Spleen (tissue), 11 donors: ENCODE measurements around the gene ZNF518B. TPM values are rescaled to one million over a fixed set of nuclear protein-coding genes. Genes with fewer than 3 reads are reported as not detected.

Experiments
- DNase-seq: peaks from one replicate; pipeline ENCODE4 v3.0.0-alpha.2; 2020
- H3K27ac ChIP-seq, 8 donors: fragments of 200-600 bp; sonication (generic) in 7 of 8; 1 replicate in 4 of 8; 2 replicates in 4 of 8; pipeline versions ENCODE4 v1.5.0 to v1.8.0; 2016 to 2021; ENCODE audit warnings: inconsistent platforms in 4 of 8, mild to moderate bottlenecking in 4 of 8, moderate library complexity in 1 of 8
- H3K27me3 ChIP-seq, 7 donors: fragments of 200-600 bp; sonication (generic) in 6 of 7; replicated peaks in 1 of 7; 1 replicate in 4 of 7; 2 replicates in 3 of 7; pipeline versions ENCODE4 v1.5.0 to v1.8.0; 2016 to 2021; ENCODE audit warnings: inconsistent platforms in 3 of 7, mild to moderate bottlenecking in 1 of 7
- H3K36me3 ChIP-seq, 6 donors: fragments of 200-600 bp; sonication (generic) in 5 of 6; 1 replicate in 4 of 6; 2 replicates in 2 of 6; pipeline versions ENCODE4 v1.5.0 to v1.8.0; 2016 to 2021; ENCODE audit warnings: inconsistent platforms in 2 of 6
- H3K4me1 ChIP-seq, 6 donors: fragments of 200-600 bp; sonication (generic) in 5 of 6; 1 replicate in 3 of 6; 2 replicates in 3 of 6; pipeline versions ENCODE4 v1.5.0 to v1.8.0; 2016 to 2021; ENCODE audit warnings: inconsistent platforms in 3 of 6
- H3K4me3 ChIP-seq, 8 donors: fragments of 200-600 bp; sonication (generic) in 7 of 8; 1 replicate in 4 of 8; 2 replicates in 4 of 8; pipeline versions ENCODE4 v1.5.0 to v1.8.0; 2016 to 2021; ENCODE audit warnings: inconsistent platforms in 4 of 8, mild to moderate bottlenecking in 4 of 8, moderate library complexity in 2 of 8
- H3K9me3 ChIP-seq, 8 donors: fragments of 200-600 bp; sonication (generic) in 7 of 8; 1 replicate in 4 of 8; 2 replicates in 4 of 8; pipeline versions ENCODE4 v1.5.0 to v1.8.0; 2016 to 2021; ENCODE audit warnings: inconsistent platforms in 4 of 8
- CTCF ChIP-seq, 11 experiments: fragments of 200-600 bp in 7 of 11; fragments of 450-650 bp in 4 of 11; sonication (generic) in 4 of 11; IDR thresholded peaks in 8 of 11; conservative IDR thresholded peaks in 3 of 11; 1 replicate in 7 of 11; 2 replicates in 4 of 11; pipeline versions ENCODE4 v1.4.0 to v1.8.0; 2016 to 2021; ENCODE audit warnings: antibody characterized with exemption in 11 of 11, inconsistent platforms in 4 of 11, mild to moderate bottlenecking in 1 of 11
- POLR2A ChIP-seq, 3 donors: fragments of 450-650 bp; IDR thresholded peaks; one replicate each; pipeline ENCODE4 v1.5.1; 2017; ENCODE audit warnings: antibody characterized with exemption in 3 of 3, mild to moderate bottlenecking in 1 of 3
- POLR2AphosphoS5 ChIP-seq, 3 donors: sonication (generic); formaldehyde crosslinking; IDR thresholded peaks; one replicate each; pipeline ENCODE4 v1.5.1; 2017; ENCODE audit warnings: antibody characterized with exemption in 3 of 3
- WGBS, 5 donors: extraction: QIAGEN DNeasy Blood & Tissue Kit in 3 of 5; methylation state at CpG; one replicate each; pipeline versions ENCODE4 v1.1.5 to v1.1.7; 2013 to 2018; 5-methylcytosine and 5-hydroxymethylcytosine counted together
- intact Hi-C: fragments of 100-400 bp; cut with DNase I; formaldehyde crosslinking; loops from one replicate; pipeline ENCODE4 v1.15.0; 2023; ENCODE audit warnings: low total_unique reads
- polyA plus RNA-seq, 3 donors: library from polyadenylated mRNA; stranded (reverse); fragments of 200-250 nt; gene quantifications; one replicate each; pipeline ENCODE4 v1.2.1, GENCODE V29; 2013
- total RNA-seq, 7 donors: library from RNA; depleted of rRNA in 3 of 7; stranded (reverse); fragments of >200 nt in 3 of 7; fragmentation: NEBNext Ultra II Directional in 4 of 7; extraction: Animal tissue kit (Norgen Biotek cat#: 25700) in 4 of 7; gene quantifications; one replicate each; pipeline versions ENCODE4 v1.1.0 to v1.2.1, GENCODE V29; 2016 to 2021
- donor health status: healthy with polysubstance abuse.
- donor health status: DM: no; HTN: no; CAD: no; lungs with moderate emphysema.
- donor health status: DM: no; HTN: no; CAD: no.
- donor health status: Bipolar disorder and iron deficiency.
- donor health status: healthy.
- donor health status: DM: no; HTN: no; CAD: no.
- donor health status: DM: yes; HTN: yes; CAD: no.

Gene ZNF518B
- total and polyA plus RNA-seq, 10 donors = 4.9 to 61.9 (median 22.6) TPM

DNA sequence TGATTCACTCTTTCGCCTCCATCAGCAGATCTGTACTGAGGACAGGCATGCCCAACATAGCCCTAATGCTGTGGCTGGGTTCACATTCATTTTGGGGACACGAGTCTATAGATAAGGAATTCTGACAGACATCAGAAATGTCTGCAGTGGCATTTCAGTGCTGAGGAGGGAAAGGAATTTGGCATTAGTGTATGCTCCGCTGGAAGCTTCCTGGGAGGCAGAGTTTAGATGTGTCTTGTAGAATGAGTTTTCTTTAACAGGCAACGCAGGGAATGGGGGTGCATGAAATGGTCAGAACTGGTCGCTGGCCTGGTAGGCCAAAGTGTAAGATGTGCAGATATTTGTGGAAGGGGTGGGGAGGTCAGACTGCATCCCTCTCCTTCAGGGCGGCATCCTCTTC lies 43.5 kb upstream of the ZNF518B start:
- no peaks in the 10 kb centered on the region for H3K36me3 ChIP-seq
- H3K4me1 ChIP-seq = no peaks in the 10 kb centered on the region
- H3K9me3 ChIP-seq = peaks cover 0 to 10% (median 1%) of the 10 kb centered on the region in 8 donors
- no peaks in the 10 kb centered on the region for H3K27me3 ChIP-seq
- no peak overlapping the region for H3K4me3 ChIP-seq
- 72 to 90% (median 79%) methylated on average over 6 of the region's 6 CpGs for WGBS, 5 donors
- DNase-seq = no peak
- H3K27ac ChIP-seq = no peak overlapping the region
- TF ChIP-seq POLR2AphosphoS5 (IDR thresholded peaks at IDR 0.05) (no peak), CTCF (IDR thresholded peaks at IDR 0.05 in 8 of 11, conservative IDR thresholded peaks at IDR 0.05 in 3 of 11) (no peak), POLR2A (IDR thresholded peaks at IDR 0.05) (no peak)
- intact Hi-C loops = no loop called here

DNA sequence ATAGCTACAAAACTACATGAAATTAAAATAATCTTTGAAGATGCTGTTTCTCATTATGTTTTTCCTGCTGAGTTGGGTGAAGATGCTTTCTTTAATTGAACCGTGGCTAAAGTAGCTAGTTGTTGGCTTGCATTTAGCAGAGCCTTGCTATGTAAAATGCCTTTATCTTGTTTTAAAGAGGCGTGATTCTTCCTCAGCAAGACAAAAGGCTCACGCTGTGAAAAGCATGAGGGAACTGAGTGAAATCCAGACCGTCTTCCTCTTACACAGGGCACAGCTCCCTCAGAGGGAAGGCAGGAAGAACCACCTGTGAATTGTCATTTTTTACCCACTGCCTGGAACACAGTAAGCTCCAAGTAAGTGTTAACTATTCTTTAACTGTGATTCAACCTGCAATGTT lies 39.0 kb upstream of the ZNF518B start:
- Histone ChIP-seq H3K27me3 (no peaks in the 10 kb centered on the region), H3K9me3 (no peaks in the 10 kb centered on the region), H3K4me3 (no peak overlapping the region), H3K4me1 (no peaks in the 10 kb centered on the region), H3K36me3 (no peaks in the 10 kb centered on the region), H3K27ac (no peak overlapping the region)
- 57 to 73% (median 61%) methylated on average over 4 of the region's 4 CpGs for WGBS, 5 donors
- no peak for DNase-seq
- intact Hi-C loops = no loop called here
- no peak for TF ChIP-seq POLR2A (IDR thresholded peaks at IDR 0.05)
- TF ChIP-seq CTCF (IDR thresholded peaks at IDR 0.05 in 8 of 11, conservative IDR thresholded peaks at IDR 0.05 in 3 of 11) = no peak
- TF ChIP-seq POLR2AphosphoS5 (IDR thresholded peaks at IDR 0.05) = no peak

DNA sequence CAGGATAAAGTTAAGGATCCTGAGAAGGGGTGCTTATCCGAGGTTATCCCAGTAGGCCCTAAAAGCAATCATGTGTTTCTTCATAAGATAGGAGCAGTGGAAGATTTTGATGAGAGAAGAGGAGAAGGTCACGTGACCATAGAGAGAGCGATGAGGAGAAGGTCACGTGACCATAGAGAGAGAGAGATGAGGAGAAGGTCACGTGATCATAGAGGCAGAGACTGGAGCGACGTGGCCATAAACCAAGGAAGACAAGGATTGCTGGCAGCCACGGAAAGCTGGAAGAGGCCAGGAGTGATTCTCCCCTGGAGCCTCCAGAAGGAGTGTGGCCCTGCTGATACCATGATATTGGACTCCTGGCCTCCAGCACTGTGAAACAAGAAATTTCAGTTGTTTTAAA lies 38.4 kb upstream of the ZNF518B start:
- no peaks in the 10 kb centered on the region for H3K36me3 ChIP-seq
- no peak for DNase-seq
- H3K27me3 ChIP-seq = no peaks in the 10 kb centered on the region
- no peak overlapping the region for H3K4me3 ChIP-seq
- intact Hi-C loops = no loop called here
- TF ChIP-seq POLR2A (IDR thresholded peaks at IDR 0.05) (no peak), CTCF (IDR thresholded peaks at IDR 0.05 in 8 of 11, conservative IDR thresholded peaks at IDR 0.05 in 3 of 11) (no peak), POLR2AphosphoS5 (IDR thresholded peaks at IDR 0.05) (no peak)
- no peaks in the 10 kb centered on the region for H3K4me1 ChIP-seq
- H3K27ac ChIP-seq = no peak overlapping the region
- 74 to 85% (median 82%) methylated on average over 8 of the region's 8 CpGs for WGBS, 5 donors
- no peaks in the 10 kb centered on the region for H3K9me3 ChIP-seq

DNA sequence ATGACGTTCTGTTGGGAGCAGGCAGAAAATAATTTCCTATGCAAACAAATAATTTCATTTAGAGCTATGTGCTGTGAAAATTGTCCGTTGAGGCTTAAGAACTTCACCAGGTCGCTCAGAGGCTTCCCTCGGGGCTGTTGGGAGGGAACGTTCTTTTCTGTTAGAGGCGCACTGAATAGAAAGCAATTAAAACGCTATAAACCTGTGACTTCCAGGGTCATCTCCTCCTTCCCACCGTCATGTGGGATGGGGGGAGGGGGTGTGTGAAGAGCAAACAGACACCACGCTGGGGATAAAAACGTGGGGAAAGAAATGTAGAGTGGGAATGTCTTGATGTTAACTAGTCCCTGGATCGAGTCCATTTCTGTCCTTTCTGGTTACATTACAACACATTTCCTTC lies 35.2 kb upstream of the ZNF518B start:
- DNase-seq = no peak

More for the DNA sequence above, 35.2 kb upstream of the ZNF518B start:
- WGBS, 5 donors = 67 to 82% (median 73%) methylated on average over 11 of the region's 11 CpGs
- Histone ChIP-seq H3K27me3 (no peaks in the 10 kb centered on the region), H3K27ac (no peak overlapping the region), H3K9me3 (no peaks in the 10 kb centered on the region), H3K36me3 (no peaks in the 10 kb centered on the region), H3K4me3 (no peak overlapping the region), H3K4me1 (no peaks in the 10 kb centered on the region)
- no peak for TF ChIP-seq CTCF (IDR thresholded peaks at IDR 0.05 in 8 of 11, conservative IDR thresholded peaks at IDR 0.05 in 3 of 11)
- TF ChIP-seq POLR2A (IDR thresholded peaks at IDR 0.05) = no peak
- TF ChIP-seq POLR2AphosphoS5 (IDR thresholded peaks at IDR 0.05) = no peak
- intact Hi-C loops = no loop called here
